Stomach (tissue), 4 donors: ENCODE data around the gene CYB561.

Experiments
- CTCF ChIP-seq, 7 experiments: fragments of 450-650 bp in 4 of 7; fragments of 200-600 bp in 3 of 7; sonication (generic) in 3 of 7; IDR thresholded peaks; one replicate each; pipeline ENCODE4 v1.5.1; 2016 to 2019; ENCODE audit warnings: antibody characterized with exemption in 7 of 7, control low read depth in 2 of 7, mild to moderate bottlenecking in 1 of 7
- EP300 ChIP-seq: sonication (generic); formaldehyde crosslinking; IDR thresholded peaks from one replicate; pipeline ENCODE4 v1.6.1; 2017; ENCODE audit warnings: antibody characterized with exemption
- POLR2A ChIP-seq, 4 donors: fragments of 450-650 bp; IDR thresholded peaks; one replicate each; pipeline ENCODE4 v1.6.1; 2016; ENCODE audit warnings: antibody characterized with exemption in 4 of 4, control low read depth in 2 of 4, mild to moderate bottlenecking in 1 of 4, moderate library complexity in 1 of 4
- POLR2AphosphoS5 ChIP-seq, 3 donors: sonication (generic); formaldehyde crosslinking; IDR thresholded peaks; one replicate each; pipeline ENCODE4 v1.6.1; 2016; ENCODE audit warnings: antibody characterized with exemption in 3 of 3

- TF ChIP-seq POLR2AphosphoS5 (IDR thresholded peaks at IDR 0.05) (no peak), EP300 (no peak), CTCF (IDR thresholded peaks at IDR 0.05) (no peak), POLR2A (IDR thresholded peaks at IDR 0.05) (no peak)
Observed at GRCh38 chr17:63490329-63490728, 44.2 kb upstream of the CYB561 start.
